ENCODE data around the gene SPINT3.

DNA sequence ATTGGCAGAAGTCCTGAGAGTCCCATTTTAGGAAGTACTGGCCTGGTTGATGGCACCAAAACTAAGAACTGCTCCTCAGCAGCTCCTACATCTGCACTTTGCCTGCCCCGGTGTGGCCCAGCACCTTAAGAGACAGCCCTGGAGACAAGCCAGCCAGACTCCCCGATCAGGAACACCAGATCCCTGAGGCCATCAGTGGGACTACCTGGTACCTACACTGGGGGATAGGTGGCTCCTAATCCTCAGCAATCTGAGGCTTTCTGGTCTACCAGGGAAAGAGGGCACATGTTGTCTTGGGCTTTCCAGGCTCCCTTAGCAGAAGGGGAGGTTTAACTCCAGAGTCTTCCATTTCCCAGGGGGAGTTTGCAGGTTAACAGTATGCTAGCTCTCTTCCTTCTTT lies 24.0 kb upstream of the SPINT3 start, which contains the start of gene WFDC6:
- TF ChIP-seq EP300 (IDR thresholded peaks at IDR 0.05) (no peak), POLR2A (IDR thresholded peaks at IDR 0.05) (no peak), POLR2AphosphoS5 (IDR thresholded peaks at IDR 0.05) (no peak)
- TF ChIP-seq, protein P1, sequence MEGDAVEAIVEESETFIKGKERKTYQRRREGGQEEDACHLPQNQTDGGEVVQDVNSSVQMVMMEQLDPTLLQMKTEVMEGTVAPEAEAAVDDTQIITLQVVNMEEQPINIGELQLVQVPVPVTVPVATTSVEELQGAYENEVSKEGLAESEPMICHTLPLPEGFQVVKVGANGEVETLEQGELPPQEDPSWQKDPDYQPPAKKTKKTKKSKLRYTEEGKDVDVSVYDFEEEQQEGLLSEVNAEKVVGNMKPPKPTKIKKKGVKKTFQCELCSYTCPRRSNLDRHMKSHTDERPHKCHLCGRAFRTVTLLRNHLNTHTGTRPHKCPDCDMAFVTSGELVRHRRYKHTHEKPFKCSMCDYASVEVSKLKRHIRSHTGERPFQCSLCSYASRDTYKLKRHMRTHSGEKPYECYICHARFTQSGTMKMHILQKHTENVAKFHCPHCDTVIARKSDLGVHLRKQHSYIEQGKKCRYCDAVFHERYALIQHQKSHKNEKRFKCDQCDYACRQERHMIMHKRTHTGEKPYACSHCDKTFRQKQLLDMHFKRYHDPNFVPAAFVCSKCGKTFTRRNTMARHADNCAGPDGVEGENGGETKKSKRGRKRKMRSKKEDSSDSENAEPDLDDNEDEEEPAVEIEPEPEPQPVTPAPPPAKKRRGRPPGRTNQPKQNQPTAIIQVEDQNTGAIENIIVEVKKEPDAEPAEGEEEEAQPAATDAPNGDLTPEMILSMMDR (IDR thresholded peaks at IDR 0.05), result no peak
